Endothelial cell of umbilical vein (primary cell): ENCODE results near the gene PNPLA5.

Source experiments
- CTCF ChIP-seq, 2 donors: IDR thresholded peaks; 1 replicate in 1 of 2; 2 replicates in 1 of 2; pipeline ENCODE4 v1.5.1; 2011; ENCODE audit warnings: low read length in 2 of 2, mild to moderate bottlenecking in 2 of 2, moderate library complexity in 2 of 2, control low read depth in 1 of 2, inconsistent platforms in 1 of 2, low read depth in 1 of 2; ENCODE audit not compliant: insufficient read depth in 1 of 2; ENCODE audit errors: extremely low read depth in 1 of 2
- FOS ChIP-seq: IDR thresholded peaks from 2 replicates; pipeline ENCODE4 v1.6.1; 2011; ENCODE audit warnings: mild to moderate bottlenecking, low read length, moderate library complexity, borderline replicate concordance; ENCODE audit not compliant: insufficient read depth
- JUN ChIP-seq: IDR thresholded peaks from 2 replicates; pipeline ENCODE4 v1.6.1; 2011; ENCODE audit warnings: borderline replicate concordance, low read depth; ENCODE audit not compliant: insufficient read length, insufficient read depth
- MYC ChIP-seq: IDR thresholded peaks from one replicate; pipeline ENCODE4 v1.6.1; 2011; ENCODE audit warnings: mild to moderate bottlenecking, low read depth, low read length
- POLR2A ChIP-seq: IDR thresholded peaks from 2 replicates; pipeline ENCODE4 v1.6.1; 2012; ENCODE audit warnings: low read depth, mild to moderate bottlenecking, control low read depth, low read length

DNA sequence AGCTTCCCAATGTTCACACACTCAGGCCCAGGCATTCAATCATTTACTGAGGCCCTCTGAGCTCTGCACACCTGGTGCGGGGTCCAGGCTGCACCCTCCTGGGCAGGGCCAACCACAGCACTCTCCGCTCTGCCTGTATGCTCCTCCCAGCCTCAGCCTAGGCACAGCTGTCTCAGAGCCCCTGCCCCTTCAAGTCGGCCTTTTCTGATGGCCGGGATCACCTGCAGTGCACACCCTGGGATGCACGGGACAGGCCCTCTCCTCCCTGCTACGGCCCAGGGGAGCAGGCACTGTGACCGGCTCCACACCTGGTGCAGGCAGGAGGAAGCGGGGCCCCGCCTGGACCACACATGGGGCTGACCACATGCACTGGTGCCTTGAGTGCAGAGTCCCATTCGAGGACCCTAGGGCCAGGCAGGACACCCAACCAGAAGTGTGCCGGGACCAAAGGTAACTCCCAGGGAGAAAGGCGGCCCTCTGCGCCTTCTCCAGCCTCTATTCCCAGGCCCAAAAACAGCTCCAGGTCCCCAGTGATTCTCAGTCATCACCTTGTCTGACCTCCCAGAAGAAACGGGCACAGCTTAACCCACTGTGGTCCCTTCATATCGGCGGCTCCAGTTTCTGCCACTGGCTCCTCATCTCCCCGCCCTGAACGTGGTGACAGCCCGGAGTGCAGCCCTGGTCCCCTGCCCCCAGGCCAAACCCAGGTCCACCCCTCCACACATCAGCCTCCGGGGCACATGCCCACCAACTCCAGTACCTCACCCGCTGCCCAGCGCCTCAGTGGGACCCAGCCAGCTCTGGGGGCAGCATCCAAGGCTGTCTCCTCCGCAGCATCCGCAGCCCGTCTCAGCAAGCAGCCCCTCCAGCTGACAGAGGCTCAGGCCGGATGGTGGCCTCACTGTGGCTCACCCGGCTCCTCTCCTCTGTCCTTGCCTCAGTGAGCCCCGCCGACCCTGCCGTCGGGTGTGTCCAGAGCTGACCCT is 47.0 kb downstream of the PNPLA5 start:
- TF ChIP-seq CTCF (IDR thresholded peaks at IDR 0.05; ENCODE audit: extremely low read depth in 1 of 2, insufficient read depth in 1 of 2, low read depth in 1 of 2, low read length in 2 of 2) (no peak), FOS (no peak), POLR2A (no peak), MYC (no peak), JUN (no peak)
